Suprapubic skin (tissue), 4 donors: ENCODE measurements around the gene NUDT1.

Experiments
- CTCF ChIP-seq, 2 donors: fragments of 200-600 bp in 1 of 2; fragments of 450-650 bp in 1 of 2; sonication (generic) in 1 of 2; IDR thresholded peaks; one replicate each; pipeline ENCODE4 v1.5.1; 2016 to 2019; ENCODE audit warnings: antibody characterized with exemption in 2 of 2, mild to moderate bottlenecking in 1 of 2, moderate library complexity in 1 of 2
- EP300 ChIP-seq: sonication (generic); formaldehyde crosslinking; IDR thresholded peaks from one replicate; pipeline ENCODE4 v1.6.1; 2017; ENCODE audit warnings: antibody characterized with exemption
- POLR2AphosphoS5 ChIP-seq, 3 donors: sonication (generic); formaldehyde crosslinking; IDR thresholded peaks; one replicate each; pipeline ENCODE4 v1.6.1; 2017; ENCODE audit warnings: antibody characterized with exemption in 3 of 3

DNA sequence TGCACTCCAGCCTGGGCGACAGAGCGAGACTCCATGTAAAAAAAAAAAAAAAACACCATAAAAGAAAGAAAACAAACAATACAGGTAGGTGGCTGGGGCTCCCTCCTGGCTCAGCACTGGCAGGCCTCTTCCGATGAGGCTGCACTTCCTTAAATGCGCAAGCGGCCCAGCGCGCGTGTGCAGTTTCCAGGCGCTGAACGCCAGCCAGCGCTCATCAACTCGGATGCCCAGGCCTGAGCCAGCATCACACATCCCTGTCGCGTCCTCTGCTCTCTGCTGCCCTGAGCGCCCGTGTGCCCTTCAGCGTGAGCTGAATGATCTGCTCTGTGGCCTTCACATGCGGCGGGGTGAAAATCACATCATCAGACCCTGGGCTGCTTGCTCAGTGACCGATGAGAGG lies 31.8 kb downstream of the NUDT1 start:
- TF ChIP-seq POLR2AphosphoS5 (IDR thresholded peaks at IDR 0.05), result no peak
- no peak for TF ChIP-seq CTCF (IDR thresholded peaks at IDR 0.05)
- TF ChIP-seq EP300, result no peak
